Skeletal muscle cell (primary cell): ENCODE measurements around the gene ARL3.

ENCODE experiments used
- DNase-seq: peaks from one replicate; pipeline ENCODE4 v3.0.0-alpha.2; 2010; ENCODE audit warnings: low read depth
- H3K4me3 ChIP-seq: 2 replicates; pipeline ENCODE4 v1.5.1; 2011; ENCODE audit warnings: low read depth, mild to moderate bottlenecking, control low read depth, low read length, moderate library complexity

The ARL3 gene

GRCh38 chr10:102629661-102630614 lies 84.3 kb downstream of the ARL3 start:
- H3K4me3 ChIP-seq, result no peak overlapping the region
- no peak for DNase-seq

DNA sequence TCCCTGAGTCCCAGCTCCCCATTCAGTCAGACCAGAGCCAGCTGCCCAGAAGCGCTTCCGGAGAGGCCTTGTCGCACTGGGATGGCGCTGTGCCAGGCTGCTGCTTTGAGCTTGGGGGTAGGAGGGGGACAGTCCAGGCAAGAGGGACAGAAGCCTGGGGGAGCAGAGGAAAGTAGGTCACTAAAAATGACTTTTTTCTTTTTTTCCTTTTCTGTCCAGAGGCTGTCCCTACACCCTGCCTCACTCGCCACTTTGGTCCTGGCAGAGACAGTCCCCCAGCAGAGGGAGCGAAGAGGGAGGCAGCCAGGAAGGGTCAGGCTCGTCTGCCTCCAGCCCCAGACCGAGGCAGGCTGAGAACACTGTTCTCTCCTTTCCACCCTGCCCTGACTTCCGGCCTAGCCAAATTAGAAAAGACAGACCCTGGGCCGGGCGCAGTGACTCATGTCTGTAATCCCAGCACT lies 85.7 kb downstream of the ARL3 start:
- no peak for DNase-seq
- no peak overlapping the region for H3K4me3 ChIP-seq

- H3K4me3 ChIP-seq, result no peak overlapping the region
- no peak for DNase-seq
These were observed 86.4 kb downstream of the ARL3 start for GRCh38 chr10:102627736-102628293.

- DNase-seq, result no peak
- H3K4me3 ChIP-seq, result no peak overlapping the region
These were observed 86.9 kb downstream of the ARL3 start for GRCh38 chr10:102627291-102627735.

GRCh38 chr10:102626026-102626685 lies 88.0 kb downstream of the ARL3 start:
- H3K4me3 ChIP-seq, result no peak overlapping the region
- no peak for DNase-seq

- no peak for DNase-seq
These were observed 89.2 kb downstream of the ARL3 start for GRCh38 chr10:102624751-102625645.

GRCh38 chr10:102624094-102624493 lies 90.1 kb downstream of the ARL3 start:
- no peak for DNase-seq
- H3K4me3 ChIP-seq, result no peak overlapping the region

More at GRCh38 chr10:102624751-102625645, 89.2 kb downstream of the ARL3 start:
- no peak overlapping the region for H3K4me3 ChIP-seq
